C4-2B (cell line): ENCODE results near the gene PTN.
"Not testable (repeated sequence)": the region's sequence is repeated elsewhere in the genome, so short reads cannot be mapped to it uniquely, and the experiment has no call there.

ENCODE experiments used
- H3K27ac ChIP-seq: fragments of 450-650 bp; 2 replicates; pipeline ENCODE4 v1.5.1; 2017
- CTCF ChIP-seq: fragments of 450-650 bp; conservative IDR thresholded peaks from 2 replicates; pipeline ENCODE4 v1.5.1; 2017; ENCODE audit warnings: mild to moderate bottlenecking
- ZFX ChIP-seq: fragments of 450-650 bp; IDR thresholded peaks from 2 replicates; pipeline ENCODE4 v1.6.1; 2017

PTN gene

GRCh38 chr7:137204246-137204645 lies 139.3 kb downstream of the PTN start:
- no peak for TF ChIP-seq CTCF
- TF ChIP-seq ZFX: no peak
- H3K27ac ChIP-seq: no peak overlapping the region

- TF ChIP-seq ZFX (no peak), CTCF (no peak)
- H3K27ac ChIP-seq: no peak overlapping the region
Observed at GRCh38 chr7:137203351-137203750, 140.2 kb downstream of the PTN start.

- H3K27ac ChIP-seq: peak overlapping the region; percentile 64; the same call in 1 of the 2 replicates
- TF ChIP-seq ZFX (no peak), CTCF (no peak)
Observed at GRCh38 chr7:137196648-137197047, 146.9 kb downstream of the PTN start.

GRCh38 chr7:137195996-137196395 lies 147.5 kb downstream of the PTN start:
- no peak for TF ChIP-seq ZFX
- H3K27ac ChIP-seq: peak overlapping the region; percentile 64; the same call in 1 of the 2 replicates

- not testable (repeated sequence) for H3K27ac ChIP-seq
Observed at GRCh38 chr7:137181619-137182018, 161.9 kb downstream of the PTN start.
